Fibroblast of lung (primary cell): Measurements from ENCODE around the gene STARD3.

Source experiments
- CTCF ChIP-seq, 2 donors: IDR thresholded peaks in 1 of 2; conservative IDR thresholded peaks in 1 of 2; 1 replicate in 1 of 2; 2 replicates in 1 of 2; pipeline ENCODE4 v1.5.1; 2011 to 2012; ENCODE audit warnings: low read length in 2 of 2, control low read depth in 1 of 2, inconsistent platforms in 1 of 2, low read depth in 1 of 2, mild to moderate bottlenecking in 1 of 2
- EZH2 ChIP-seq: IDR thresholded peaks from 2 replicates; pipeline ENCODE4 v1.5.1; 2012; ENCODE audit warnings: low read length, control low read depth, mild to moderate bottlenecking; ENCODE audit errors: missing control alignments

DNA sequence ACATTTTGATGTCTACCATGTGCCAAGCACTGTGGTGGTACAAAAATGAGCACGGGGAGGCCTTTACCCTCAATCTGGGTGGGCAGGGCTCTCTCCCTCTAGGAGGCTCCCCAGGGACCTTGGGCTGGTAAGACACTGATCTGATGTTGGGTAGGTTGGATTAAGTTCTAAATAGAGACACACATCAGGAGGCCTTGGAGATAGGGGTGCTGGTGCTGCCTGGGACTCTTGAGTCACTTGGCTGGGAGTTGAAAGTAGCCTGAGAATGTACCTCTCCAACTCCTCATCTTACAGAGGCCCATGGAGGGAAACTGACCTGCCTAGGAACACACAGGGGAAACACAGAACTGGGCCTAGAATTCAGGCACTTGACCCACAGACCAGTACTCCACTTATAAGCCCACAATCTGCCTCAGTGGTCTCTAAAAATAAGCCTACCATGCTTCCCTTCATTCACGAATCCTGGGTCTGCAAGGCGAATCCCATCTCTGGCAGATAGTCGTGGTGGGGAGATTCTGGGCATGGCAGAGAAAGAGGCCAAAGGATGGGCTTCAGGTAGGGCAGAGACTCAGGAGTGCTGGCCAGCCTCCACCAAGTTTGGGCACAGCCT is 27.4 kb upstream of the STARD3 start:
- TF ChIP-seq CTCF (conservative IDR thresholded peaks at IDR 0.05 in 1 of 2, IDR thresholded peaks at IDR 0.05 in 1 of 2; ENCODE audit: low read depth in 1 of 2, low read length in 2 of 2) (no peak), EZH2 (no peak)
